ENCODE results near the gene ZSWIM2.
"Not testable (repeated sequence)": the region's sequence is repeated elsewhere in the genome, so short reads cannot be mapped to it uniquely, and the experiment has no call there.

The ZSWIM2 gene

GRCh38 chr2:186811760-186812159, 37.2 kb downstream of the ZSWIM2 start:
- DNase-seq (ENCODE audit: low spot score in 2 of 2); H3K36me3 ChIP-seq (replicated peaks); H3K9me3 ChIP-seq; H3K27me3 ChIP-seq (ENCODE audit: low read depth); in situ Hi-C loops (cut with MboI; ENCODE audit: low sequenced_read_pairs); H3K4me3 ChIP-seq; H3K4me1 ChIP-seq: not testable (repeated sequence)

GRCh38 chr2:186806591-186806990, 42.4 kb downstream of the ZSWIM2 start:
- Histone ChIP-seq H3K36me3 (replicated peaks) (no peaks in the 10 kb centered on the region), H3K4me3 (no peak overlapping the region), H3K27me3 (ENCODE audit: low read depth) (no peaks in the 10 kb centered on the region), H3K9me3 (peaks cover 4% of the 10 kb centered on the region), H3K4me1 (no peaks in the 10 kb centered on the region)
- in situ Hi-C loops (cut with MboI; ENCODE audit: low sequenced_read_pairs): no loop called here
- DNase-seq (ENCODE audit: low spot score in 2 of 2): no peak

- H3K4me3 ChIP-seq; H3K27me3 ChIP-seq (ENCODE audit: low read depth); in situ Hi-C loops (cut with MboI; ENCODE audit: low sequenced_read_pairs); H3K36me3 ChIP-seq (replicated peaks); DNase-seq (ENCODE audit: low spot score in 2 of 2); H3K9me3 ChIP-seq; H3K4me1 ChIP-seq: not testable (repeated sequence)
These were observed 50.4 kb downstream of the ZSWIM2 start for GRCh38 chr2:186798604-186799003.

- H3K27me3 ChIP-seq (ENCODE audit: low read depth): no peaks in the 10 kb centered on the region
- no peaks in the 10 kb centered on the region; the same call in 1 of the 2 replicates for H3K9me3 ChIP-seq
- in situ Hi-C loops (cut with MboI; ENCODE audit: low sequenced_read_pairs): no loop called here
- DNase-seq (ENCODE audit: low spot score in 2 of 2): no peak
- H3K4me3 ChIP-seq: no peak overlapping the region
- H3K36me3 ChIP-seq (replicated peaks): no peaks in the 10 kb centered on the region
- no peaks in the 10 kb centered on the region for H3K4me1 ChIP-seq
These were observed 64.0 kb downstream of the ZSWIM2 start for GRCh38 chr2:186784930-186785329.

- no peaks in the 10 kb centered on the region for H3K4me1 ChIP-seq
- no peak overlapping the region for H3K4me3 ChIP-seq
- DNase-seq (ENCODE audit: low spot score in 2 of 2): no peak
- no peaks in the 10 kb centered on the region for H3K36me3 ChIP-seq (replicated peaks)
- in situ Hi-C loops (cut with MboI; ENCODE audit: low sequenced_read_pairs): no loop called here
- no peaks in the 10 kb centered on the region for H3K27me3 ChIP-seq (ENCODE audit: low read depth)
- H3K9me3 ChIP-seq: no peaks in the 10 kb centered on the region; the same call in 1 of the 2 replicates
These were observed 65.7 kb downstream of the ZSWIM2 start for GRCh38 chr2:186783254-186783653.

GRCh38 chr2:186780701-186781316, 68.2 kb downstream of the ZSWIM2 start:
- peak; percentile 48 to 53 for DNase-seq (ENCODE audit: low spot score in 2 of 2)
- H3K4me3 ChIP-seq: no peak overlapping the region
- no peaks in the 10 kb centered on the region for H3K4me1 ChIP-seq
- no peaks in the 10 kb centered on the region for H3K36me3 ChIP-seq (replicated peaks)
- in situ Hi-C loops (cut with MboI; ENCODE audit: low sequenced_read_pairs): no loop called here
- H3K9me3 ChIP-seq: no peaks in the 10 kb centered on the region; the same call in 1 of the 2 replicates
- H3K27me3 ChIP-seq (ENCODE audit: low read depth): no peaks in the 10 kb centered on the region

Data from HAP-1 (cell line).